Memory B cell (primary cell): Measurements from ENCODE around the gene MRPS34.
"Not testable (repeated sequence)": the region's sequence is repeated elsewhere in the genome, so short reads cannot be mapped to it uniquely, and the experiment has no call there.

Experiments used
- ATAC-seq: fragments of 150-1000 bp; cut with Tn5 transposase; 2 replicates; pipeline ENCODE4 v1.10.0; 2021; ENCODE audit warnings: low read depth, mild to moderate bottlenecking, moderate library complexity
- DNase-seq, 2 donors: peaks; one replicate each; pipeline ENCODE4 v3.0.0; 2022; ENCODE audit warnings: low spot score in 2 of 2
- H3K27ac Mint-ChIP-seq: one replicate; pipeline ENCODE4 v1.8.0; 2022; ENCODE audit warnings: mild to moderate bottlenecking, moderate library complexity, mixed read lengths
- H3K27me3 Mint-ChIP-seq: one replicate; pipeline ENCODE4 v1.8.0; 2022; ENCODE audit warnings: mixed read lengths
- H3K36me3 Mint-ChIP-seq: one replicate; pipeline ENCODE4 v1.8.0; 2022; ENCODE audit warnings: mild to moderate bottlenecking, mixed read lengths
- H3K4me1 Mint-ChIP-seq: one replicate; pipeline ENCODE4 v1.8.0; 2022; ENCODE audit warnings: mixed read lengths
- H3K4me3 Mint-ChIP-seq: one replicate; pipeline ENCODE4 v1.8.0; 2022; ENCODE audit warnings: mild to moderate bottlenecking, moderate library complexity, mixed read lengths
- H3K9me3 Mint-ChIP-seq: one replicate; pipeline ENCODE4 v1.8.0; 2022; ENCODE audit warnings: mixed read lengths

MRPS34 gene

GRCh38 chr16:1732551-1732987, 40.4 kb downstream of the MRPS34 start:
- not testable (repeated sequence) for H3K9me3 Mint-ChIP-seq, H3K27me3 Mint-ChIP-seq, H3K4me1 Mint-ChIP-seq, ATAC-seq, DNase-seq, H3K36me3 Mint-ChIP-seq, H3K4me3 Mint-ChIP-seq, H3K27ac Mint-ChIP-seq

GRCh38 chr16:1732071-1732470, 40.9 kb downstream of the MRPS34 start:
- no peak overlapping the region for H3K27ac Mint-ChIP-seq
- no peak for ATAC-seq
- H3K9me3 Mint-ChIP-seq: no peaks in the 10 kb centered on the region
- peaks cover 12% of the 10 kb centered on the region for H3K36me3 Mint-ChIP-seq
- no peak for DNase-seq
- H3K27me3 Mint-ChIP-seq: no peaks in the 10 kb centered on the region
- H3K4me3 Mint-ChIP-seq: no peak overlapping the region
- H3K4me1 Mint-ChIP-seq: peaks cover 9% of the 10 kb centered on the region

- Mint-ChIP-seq H3K9me3 (no peaks in the 10 kb centered on the region), H3K4me1 (peaks cover 12% of the 10 kb centered on the region), H3K27ac (no peak overlapping the region), H3K36me3 (peaks cover 15% of the 10 kb centered on the region), H3K27me3 (no peaks in the 10 kb centered on the region), H3K4me3 (no peak overlapping the region)
- DNase-seq (no peak), ATAC-seq (no peak)
Measured at GRCh38 chr16:1731603-1732002, 41.3 kb downstream of the MRPS34 start.

- DNase-seq: no peak
- no peak overlapping the region for H3K4me3 Mint-ChIP-seq
- ATAC-seq: no peak
- no peak overlapping the region for H3K27ac Mint-ChIP-seq
- H3K9me3 Mint-ChIP-seq: no peaks in the 10 kb centered on the region
- peaks cover 15% of the 10 kb centered on the region for H3K36me3 Mint-ChIP-seq
- peaks cover 12% of the 10 kb centered on the region for H3K4me1 Mint-ChIP-seq
- H3K27me3 Mint-ChIP-seq: no peaks in the 10 kb centered on the region
Measured at GRCh38 chr16:1731073-1731472, 41.9 kb downstream of the MRPS34 start.

- H3K4me3 Mint-ChIP-seq: no peak overlapping the region
- DNase-seq: no peak
- no peak overlapping the region for H3K27ac Mint-ChIP-seq
- H3K27me3 Mint-ChIP-seq: no peaks in the 10 kb centered on the region
- H3K9me3 Mint-ChIP-seq: no peaks in the 10 kb centered on the region
- no peak for ATAC-seq
- H3K4me1 Mint-ChIP-seq: peaks cover 9% of the 10 kb centered on the region
- H3K36me3 Mint-ChIP-seq: peaks cover 15% of the 10 kb centered on the region
Measured at GRCh38 chr16:1729445-1729844, 43.5 kb downstream of the MRPS34 start.

- peaks cover 9% of the 10 kb centered on the region for H3K4me1 Mint-ChIP-seq
- no peak for DNase-seq
- no peaks in the 10 kb centered on the region for H3K27me3 Mint-ChIP-seq
- no peaks in the 10 kb centered on the region for H3K9me3 Mint-ChIP-seq
- no peak for ATAC-seq
- H3K4me3 Mint-ChIP-seq: no peak overlapping the region
- peaks cover 15% of the 10 kb centered on the region for H3K36me3 Mint-ChIP-seq
- H3K27ac Mint-ChIP-seq: peak overlapping the region; percentile 48
Measured at GRCh38 chr16:1729026-1729425, 43.9 kb downstream of the MRPS34 start.

- Mint-ChIP-seq H3K4me3 (no peak overlapping the region), H3K4me1 (peaks cover 15% of the 10 kb centered on the region), H3K27me3 (no peaks in the 10 kb centered on the region), H3K27ac (peak overlapping the region; percentile 48), H3K9me3 (no peaks in the 10 kb centered on the region), H3K36me3 (peaks cover 15% of the 10 kb centered on the region)
- no peak for ATAC-seq
- no peak for DNase-seq
Measured at GRCh38 chr16:1727651-1728624, 45.0 kb downstream of the MRPS34 start.

GRCh38 chr16:1726661-1727502, 46.1 kb downstream of the MRPS34 start:
- H3K4me1 Mint-ChIP-seq: peaks cover 20% of the 10 kb centered on the region
- no peak overlapping the region for H3K4me3 Mint-ChIP-seq
- DNase-seq: no peak
- peak overlapping the region; percentile 7 for H3K27ac Mint-ChIP-seq
- no peak for ATAC-seq
- no peaks in the 10 kb centered on the region for H3K9me3 Mint-ChIP-seq
- peaks cover 15% of the 10 kb centered on the region for H3K36me3 Mint-ChIP-seq
- no peaks in the 10 kb centered on the region for H3K27me3 Mint-ChIP-seq

- Mint-ChIP-seq H3K9me3 (no peaks in the 10 kb centered on the region), H3K27ac (no peak overlapping the region), H3K4me1 (peaks cover 28% of the 10 kb centered on the region), H3K4me3 (no peak overlapping the region), H3K27me3 (no peaks in the 10 kb centered on the region), H3K36me3 (peaks cover 16% of the 10 kb centered on the region)
- ATAC-seq (no peak), DNase-seq (no peak)
Measured at GRCh38 chr16:1724491-1724890, 48.4 kb downstream of the MRPS34 start.

- Mint-ChIP-seq H3K4me3 (peak overlapping the region; percentile 1), H3K9me3 (no peaks in the 10 kb centered on the region), H3K27me3 (no peaks in the 10 kb centered on the region), H3K36me3 (peaks cover 10% of the 10 kb centered on the region), H3K27ac (peak overlapping the region; percentile 46), H3K4me1 (peaks cover 26% of the 10 kb centered on the region)
- DNase-seq (peak; percentile 53 to 62), ATAC-seq (peak; percentile 41)
Measured at GRCh38 chr16:1723450-1724147, 49.3 kb downstream of the MRPS34 start.
